Gastroesophageal sphincter (tissue), 4 donors: ENCODE results near the gene USP20. TPM values are rescaled to one million over a fixed set of nuclear protein-coding genes. Genes with fewer than 3 reads are reported as not detected.

ENCODE experiments used
- ATAC-seq: fragments of 150-250 bp; one replicate; pipeline ENCODE4 v1.9.1; 2016; ENCODE audit warnings: mild to moderate bottlenecking, moderate library complexity
- H3K27ac ChIP-seq, 4 donors: fragments of 200-600 bp; sonication (generic) in 3 of 4; 1 replicate in 3 of 4; 2 replicates in 1 of 4; pipeline ENCODE4 v1.5.1; 2016 to 2019
- H3K27me3 ChIP-seq: fragments of 200-600 bp; sonication (generic); one replicate; pipeline ENCODE4 v1.5.1; 2019
- H3K36me3 ChIP-seq, 2 donors: fragments of 200-600 bp; sonication (generic); one replicate each; pipeline ENCODE4 v1.5.1; 2019; ENCODE audit warnings: control low read depth in 1 of 2
- H3K4me1 ChIP-seq, 3 donors: fragments of 200-600 bp; sonication (generic); 1 replicate in 2 of 3; 2 replicates in 1 of 3; pipeline ENCODE4 v1.5.1; 2016 to 2019; ENCODE audit warnings: control low read depth in 2 of 3
- H3K4me3 ChIP-seq, 2 donors: fragments of 200-600 bp; sonication (generic); one replicate each; pipeline ENCODE4 v1.5.1; 2019; ENCODE audit warnings: mild to moderate bottlenecking in 1 of 2, moderate library complexity in 1 of 2
- H3K9me3 ChIP-seq, 3 donors: fragments of 200-600 bp; sonication (generic); one replicate each; pipeline ENCODE4 v1.5.1; 2017 to 2019; ENCODE audit warnings: control low read depth in 2 of 3
- EP300 ChIP-seq: sonication (generic); formaldehyde crosslinking; IDR thresholded peaks from one replicate; pipeline ENCODE4 v1.6.1; 2017; ENCODE audit warnings: antibody characterized with exemption, mild to moderate bottlenecking
- POLR2A ChIP-seq, 2 donors: fragments of 450-650 bp; IDR thresholded peaks; one replicate each; pipeline ENCODE4 v1.6.1; 2017; ENCODE audit warnings: antibody characterized with exemption in 2 of 2, mild to moderate bottlenecking in 2 of 2, moderate library complexity in 1 of 2
- POLR2AphosphoS5 ChIP-seq: sonication (generic); formaldehyde crosslinking; IDR thresholded peaks from one replicate; pipeline ENCODE4 v1.6.1; 2017; ENCODE audit warnings: antibody characterized with exemption
- WGBS, 2 donors: methylation state at CpG; one replicate each; pipeline ENCODE4 v1.1.5; 2018; ENCODE audit warnings: low coverage in 1 of 2; 5-methylcytosine and 5-hydroxymethylcytosine counted together
- total RNA-seq, 4 donors: library from RNA; depleted of rRNA; stranded (reverse); fragments of >200 nt; gene quantifications; one replicate each; pipeline ENCODE4 v1.1.0, GENCODE V29; 2016
- TF ChIP-seq, protein P1 (sequence below), 4 experiments: fragments of 200-600 bp in 2 of 4; fragments of 450-650 bp in 2 of 4; sonication (generic) in 1 of 4; IDR thresholded peaks; one replicate each; pipeline ENCODE4 v1.5.1; 2017 to 2019; ENCODE audit warnings: antibody characterized with exemption in 4 of 4, mild to moderate bottlenecking in 2 of 4, moderate library complexity in 2 of 4

USP20 gene
- total RNA-seq, 4 donors from 2014 or later = 25.9 to 56.8 (median 33.4) TPM

DNA sequence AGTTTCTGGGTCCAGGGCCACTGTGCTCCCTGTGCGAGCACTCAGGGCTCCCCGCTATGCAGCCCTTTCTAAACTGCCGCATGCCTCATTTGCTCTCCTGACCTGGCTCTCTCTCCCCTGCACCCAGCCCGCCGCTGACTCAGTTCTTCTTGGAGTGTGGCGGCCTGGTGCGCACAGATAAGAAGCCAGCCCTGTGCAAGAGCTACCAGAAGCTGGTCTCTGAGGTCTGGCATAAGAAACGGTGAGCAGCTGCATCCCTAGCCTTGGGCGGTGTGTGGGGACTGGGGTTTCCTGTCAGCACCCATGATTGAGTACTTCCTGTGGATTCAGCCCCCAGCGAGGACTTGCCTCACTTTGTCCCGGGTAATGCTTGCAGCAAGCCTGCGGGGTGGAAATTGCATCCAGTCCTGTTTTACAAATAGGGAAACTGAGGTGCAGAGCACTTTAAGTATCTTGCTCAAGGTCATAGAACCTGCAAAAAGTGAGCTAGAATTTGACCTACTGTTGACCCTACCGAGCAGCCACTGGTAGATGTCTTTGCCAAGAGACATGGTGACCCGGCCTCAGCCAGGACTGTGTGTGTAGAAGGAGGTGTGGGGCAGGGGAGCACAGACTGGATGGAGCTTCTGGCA, 27.9 kb downstream of the USP20 start:
- Histone ChIP-seq H3K4me1 (no peaks in the 10 kb centered on the region), H3K27ac (no peak overlapping the region), H3K4me3 (no peak overlapping the region), H3K9me3 (no peaks in the 10 kb centered on the region), H3K36me3 (peaks cover 0 to 97% of the 10 kb centered on the region in 2 donors), H3K27me3 (no peaks in the 10 kb centered on the region)
- WGBS, 2 donors = 58 to 83% methylated on average over 3 to 8 of the region's 14 CpGs
- ATAC-seq = no peak
- TF ChIP-seq, protein P1, sequence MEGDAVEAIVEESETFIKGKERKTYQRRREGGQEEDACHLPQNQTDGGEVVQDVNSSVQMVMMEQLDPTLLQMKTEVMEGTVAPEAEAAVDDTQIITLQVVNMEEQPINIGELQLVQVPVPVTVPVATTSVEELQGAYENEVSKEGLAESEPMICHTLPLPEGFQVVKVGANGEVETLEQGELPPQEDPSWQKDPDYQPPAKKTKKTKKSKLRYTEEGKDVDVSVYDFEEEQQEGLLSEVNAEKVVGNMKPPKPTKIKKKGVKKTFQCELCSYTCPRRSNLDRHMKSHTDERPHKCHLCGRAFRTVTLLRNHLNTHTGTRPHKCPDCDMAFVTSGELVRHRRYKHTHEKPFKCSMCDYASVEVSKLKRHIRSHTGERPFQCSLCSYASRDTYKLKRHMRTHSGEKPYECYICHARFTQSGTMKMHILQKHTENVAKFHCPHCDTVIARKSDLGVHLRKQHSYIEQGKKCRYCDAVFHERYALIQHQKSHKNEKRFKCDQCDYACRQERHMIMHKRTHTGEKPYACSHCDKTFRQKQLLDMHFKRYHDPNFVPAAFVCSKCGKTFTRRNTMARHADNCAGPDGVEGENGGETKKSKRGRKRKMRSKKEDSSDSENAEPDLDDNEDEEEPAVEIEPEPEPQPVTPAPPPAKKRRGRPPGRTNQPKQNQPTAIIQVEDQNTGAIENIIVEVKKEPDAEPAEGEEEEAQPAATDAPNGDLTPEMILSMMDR (IDR thresholded peaks at IDR 0.05) = no peak
- TF ChIP-seq POLR2A (IDR thresholded peaks at IDR 0.05) = no peak
- TF ChIP-seq POLR2AphosphoS5 = no peak
- no peak for TF ChIP-seq EP300

GRCh38 chr9:129864991-129865647, 29.9 kb downstream of the USP20 start:
- H3K4me1 ChIP-seq = no peaks in the 10 kb centered on the region
- no peaks in the 10 kb centered on the region for H3K9me3 ChIP-seq
- H3K27me3 ChIP-seq = no peaks in the 10 kb centered on the region
- ATAC-seq = no peak
- H3K27ac ChIP-seq = no peak overlapping the region
- WGBS, 2 donors = 36 to 45% methylated on average over 2 to 4 of the region's 11 CpGs
- TF ChIP-seq EP300 (no peak), POLR2A (IDR thresholded peaks at IDR 0.05) (no peak), POLR2AphosphoS5 (no peak)
- TF ChIP-seq, protein P1 (IDR thresholded peaks at IDR 0.05) = no peak
- H3K36me3 ChIP-seq = peaks cover 0 to 98% of the 10 kb centered on the region in 2 donors
- no peak overlapping the region for H3K4me3 ChIP-seq

GRCh38 chr9:129865668-129866320, 30.5 kb downstream of the USP20 start:
- ATAC-seq = no peak
- WGBS, 2 donors = 81 to 92% methylated on average over 2 to 3 of the region's 14 CpGs
- no peaks in the 10 kb centered on the region for H3K4me1 ChIP-seq
- H3K36me3 ChIP-seq = peaks cover 0 to 97% of the 10 kb centered on the region in 2 donors
- H3K4me3 ChIP-seq = no peak overlapping the region
- H3K9me3 ChIP-seq = no peaks in the 10 kb centered on the region
- H3K27me3 ChIP-seq = no peaks in the 10 kb centered on the region
- TF ChIP-seq, protein P1 (IDR thresholded peaks at IDR 0.05) = no peak
- no peak for TF ChIP-seq POLR2AphosphoS5
- no peak for TF ChIP-seq EP300
- no peak for TF ChIP-seq POLR2A (IDR thresholded peaks at IDR 0.05)
- H3K27ac ChIP-seq = no peak overlapping the region

- H3K36me3 ChIP-seq = peaks cover 0 to 89% of the 10 kb centered on the region in 2 donors
- no peak overlapping the region for H3K4me3 ChIP-seq
- no peak overlapping the region for H3K27ac ChIP-seq
- WGBS, 2 donors = 40 to 95% methylated on average over 1 to 4 of the region's 17 CpGs
- no peaks in the 10 kb centered on the region for H3K27me3 ChIP-seq
- H3K4me1 ChIP-seq = no peaks in the 10 kb centered on the region
- ATAC-seq = no peak
- H3K9me3 ChIP-seq = no peaks in the 10 kb centered on the region
- TF ChIP-seq, protein P1 (IDR thresholded peaks at IDR 0.05) = no peak
- TF ChIP-seq POLR2A (IDR thresholded peaks at IDR 0.05) = no peak
- TF ChIP-seq EP300 = no peak
- TF ChIP-seq POLR2AphosphoS5 = no peak
These were observed 31.3 kb downstream of the USP20 start for GRCh38 chr9:129866394-129867135.
